Transverse colon (tissue), 4 donors: ENCODE data around the gene RBP5.

Source experiments
- CTCF ChIP-seq, 5 experiments: fragments of 200-600 bp in 3 of 5; fragments of 450-650 bp in 2 of 5; sonication (generic) in 3 of 5; IDR thresholded peaks; 1 replicate in 2 of 5; 2 replicates in 3 of 5; pipeline ENCODE4 v1.5.1; 2016 to 2017; ENCODE audit warnings: antibody characterized with exemption in 5 of 5, inconsistent platforms in 3 of 5, mild to moderate bottlenecking in 2 of 5, moderate library complexity in 1 of 5
- POLR2A ChIP-seq: fragments of 450-650 bp; IDR thresholded peaks from one replicate; pipeline ENCODE4 v1.6.1; 2016; ENCODE audit warnings: antibody characterized with exemption, mild to moderate bottlenecking, moderate library complexity
- POLR2AphosphoS5 ChIP-seq, 3 donors: sonication (generic); formaldehyde crosslinking; IDR thresholded peaks; one replicate each; pipeline ENCODE4 v1.6.1; 2016; ENCODE audit warnings: antibody characterized with exemption in 3 of 3

- TF ChIP-seq POLR2A: no peak
- TF ChIP-seq CTCF (IDR thresholded peaks at IDR 0.05): no peak
- no peak for TF ChIP-seq POLR2AphosphoS5 (IDR thresholded peaks at IDR 0.05)
These were observed 27.0 kb downstream of the RBP5 start for GRCh38 chr12:7101694-7102131.
